GM23248 (cell line): Measurements from ENCODE around the gene CHCHD2.

Experiments
- EZH2 ChIP-seq: fragments of 200-600 bp; sonication (generic); IDR thresholded peaks from 2 replicates; pipeline ENCODE4 v1.6.1; 2018; ENCODE audit warnings: antibody characterized with exemption, mild to moderate bottlenecking; ENCODE audit not compliant: insufficient read depth, poor library complexity, severe bottlenecking
- EZH2phosphoT487 ChIP-seq: fragments of 200-600 bp; sonication (generic); IDR thresholded peaks from 2 replicates; pipeline ENCODE4 v1.6.1; 2018; ENCODE audit warnings: antibody characterized with exemption, moderate library complexity, mild to moderate bottlenecking, low read depth; ENCODE audit not compliant: insufficient read depth

DNA sequence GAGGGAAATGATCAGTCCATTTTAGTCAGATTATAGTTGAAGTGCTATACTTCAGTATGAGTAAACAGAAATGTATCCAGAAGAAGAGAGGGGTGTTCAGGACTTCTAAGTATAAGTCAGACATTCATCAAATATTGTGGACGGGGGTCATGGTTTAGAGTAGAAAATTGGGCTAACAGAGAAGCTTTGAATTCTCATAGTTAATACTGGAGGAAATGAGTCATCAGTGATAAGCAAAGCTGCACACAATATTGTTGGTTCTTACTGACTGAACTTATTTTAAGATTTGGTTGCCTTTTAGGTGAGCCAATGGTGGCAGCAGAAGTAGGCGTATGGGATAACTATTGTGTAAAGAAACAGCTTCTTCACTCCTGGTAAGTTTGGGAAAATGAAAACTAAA lies 43.9 kb downstream of the CHCHD2 start:
- TF ChIP-seq EZH2phosphoT487 (no peak), EZH2 (no peak)
